GM12874 (cell line): ENCODE results near the gene ZCWPW1.

Experiments
- TF ChIP-seq, protein P1 (sequence below): IDR thresholded peaks from 2 replicates; pipeline ENCODE4 v1.5.1; 2011; ENCODE audit warnings: low read depth, mild to moderate bottlenecking, control low read depth, low read length, moderate library complexity; ENCODE audit not compliant: insufficient read depth

ZCWPW1 gene

GRCh38 chr7:100352984-100353684 is 75.4 kb downstream of the ZCWPW1 start:
- TF ChIP-seq, protein P1, sequence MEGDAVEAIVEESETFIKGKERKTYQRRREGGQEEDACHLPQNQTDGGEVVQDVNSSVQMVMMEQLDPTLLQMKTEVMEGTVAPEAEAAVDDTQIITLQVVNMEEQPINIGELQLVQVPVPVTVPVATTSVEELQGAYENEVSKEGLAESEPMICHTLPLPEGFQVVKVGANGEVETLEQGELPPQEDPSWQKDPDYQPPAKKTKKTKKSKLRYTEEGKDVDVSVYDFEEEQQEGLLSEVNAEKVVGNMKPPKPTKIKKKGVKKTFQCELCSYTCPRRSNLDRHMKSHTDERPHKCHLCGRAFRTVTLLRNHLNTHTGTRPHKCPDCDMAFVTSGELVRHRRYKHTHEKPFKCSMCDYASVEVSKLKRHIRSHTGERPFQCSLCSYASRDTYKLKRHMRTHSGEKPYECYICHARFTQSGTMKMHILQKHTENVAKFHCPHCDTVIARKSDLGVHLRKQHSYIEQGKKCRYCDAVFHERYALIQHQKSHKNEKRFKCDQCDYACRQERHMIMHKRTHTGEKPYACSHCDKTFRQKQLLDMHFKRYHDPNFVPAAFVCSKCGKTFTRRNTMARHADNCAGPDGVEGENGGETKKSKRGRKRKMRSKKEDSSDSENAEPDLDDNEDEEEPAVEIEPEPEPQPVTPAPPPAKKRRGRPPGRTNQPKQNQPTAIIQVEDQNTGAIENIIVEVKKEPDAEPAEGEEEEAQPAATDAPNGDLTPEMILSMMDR: no peak

DNA sequence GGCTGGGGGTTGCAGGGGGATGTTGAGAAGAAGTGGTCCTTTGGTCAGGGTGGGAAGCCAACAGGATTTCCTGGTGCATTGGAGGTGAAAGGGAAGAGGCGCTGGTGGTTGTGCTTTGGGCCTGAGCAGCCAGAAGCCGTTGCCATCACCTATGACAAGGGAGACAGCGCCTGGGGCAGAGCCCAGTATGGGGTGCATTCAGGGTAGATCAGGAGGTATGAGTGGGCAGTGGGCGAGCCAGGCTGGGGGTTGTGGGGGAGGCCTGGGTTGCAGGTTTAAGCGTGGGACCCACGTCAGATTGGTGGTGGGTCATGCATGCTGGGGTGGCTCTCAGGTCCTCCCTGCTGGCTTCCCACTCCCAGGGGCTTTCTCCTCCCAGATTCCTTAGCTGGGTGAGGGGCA is 76.8 kb downstream of the ZCWPW1 start:
- TF ChIP-seq, protein P1: no peak
